ENCODE measurements around the gene SLC6A4. TPM values are rescaled to one million over a fixed set of nuclear protein-coding genes. Genes with fewer than 3 reads are reported as not detected.
"Not testable (repeated sequence)": the region's sequence is repeated elsewhere in the genome, so short reads cannot be mapped to it uniquely, and the experiment has no call there.

The SLC6A4 gene
- total RNA-seq, 1 donor from 2014 or later: not detected

DNA sequence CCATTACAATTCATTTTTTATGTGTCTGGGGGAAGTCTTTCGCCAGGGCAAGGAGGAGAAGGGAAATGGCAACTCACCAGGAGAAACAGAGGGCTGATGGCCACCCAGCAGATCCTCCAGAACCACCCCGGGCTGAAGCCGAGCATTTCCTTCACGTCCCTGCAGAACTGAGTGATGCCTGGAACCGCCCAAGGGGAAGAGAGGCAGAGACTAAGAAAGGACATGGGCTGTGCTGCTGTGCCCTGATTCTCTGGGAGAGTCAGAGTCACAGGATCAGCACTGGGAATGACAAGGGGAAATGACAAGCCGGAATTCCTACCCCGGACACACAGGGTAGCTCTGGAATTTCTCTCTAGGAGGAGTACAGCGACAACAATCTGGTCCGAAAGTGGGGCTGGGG lies 27.8 kb downstream of the SLC6A4 start:
- DNase-seq (ENCODE audit: low read depth): no peak
- TF ChIP-seq, protein P1, sequence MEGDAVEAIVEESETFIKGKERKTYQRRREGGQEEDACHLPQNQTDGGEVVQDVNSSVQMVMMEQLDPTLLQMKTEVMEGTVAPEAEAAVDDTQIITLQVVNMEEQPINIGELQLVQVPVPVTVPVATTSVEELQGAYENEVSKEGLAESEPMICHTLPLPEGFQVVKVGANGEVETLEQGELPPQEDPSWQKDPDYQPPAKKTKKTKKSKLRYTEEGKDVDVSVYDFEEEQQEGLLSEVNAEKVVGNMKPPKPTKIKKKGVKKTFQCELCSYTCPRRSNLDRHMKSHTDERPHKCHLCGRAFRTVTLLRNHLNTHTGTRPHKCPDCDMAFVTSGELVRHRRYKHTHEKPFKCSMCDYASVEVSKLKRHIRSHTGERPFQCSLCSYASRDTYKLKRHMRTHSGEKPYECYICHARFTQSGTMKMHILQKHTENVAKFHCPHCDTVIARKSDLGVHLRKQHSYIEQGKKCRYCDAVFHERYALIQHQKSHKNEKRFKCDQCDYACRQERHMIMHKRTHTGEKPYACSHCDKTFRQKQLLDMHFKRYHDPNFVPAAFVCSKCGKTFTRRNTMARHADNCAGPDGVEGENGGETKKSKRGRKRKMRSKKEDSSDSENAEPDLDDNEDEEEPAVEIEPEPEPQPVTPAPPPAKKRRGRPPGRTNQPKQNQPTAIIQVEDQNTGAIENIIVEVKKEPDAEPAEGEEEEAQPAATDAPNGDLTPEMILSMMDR (conservative IDR thresholded peaks at IDR 0.05; ENCODE audit: low read depth, low read length): no peak

DNA sequence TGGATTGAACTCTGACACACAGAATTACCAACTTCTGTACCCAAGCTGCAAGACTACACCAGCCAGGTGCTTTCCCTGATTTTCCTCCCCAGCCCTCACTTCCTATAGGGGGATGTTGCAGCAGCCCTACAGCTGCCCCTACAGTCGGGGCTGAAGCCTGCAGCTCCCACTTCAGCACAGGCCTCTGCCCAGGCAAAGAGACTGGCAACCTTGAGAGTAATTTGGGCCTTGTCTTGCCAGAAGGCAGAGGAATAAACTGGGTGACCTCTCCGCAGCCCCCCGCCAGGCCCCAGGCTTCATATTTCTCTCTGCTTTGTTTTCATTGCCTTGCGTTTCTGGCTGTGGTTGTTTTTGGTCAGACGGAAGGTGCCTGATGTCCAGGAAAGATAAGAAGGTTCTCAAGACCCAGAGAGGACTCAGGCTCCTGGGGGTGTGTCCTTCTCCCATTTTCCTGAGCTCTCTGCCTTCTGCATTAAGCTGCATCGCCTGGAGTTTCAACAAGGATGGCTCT lies 32.0 kb downstream of the SLC6A4 start:
- TF ChIP-seq, protein P1 (conservative IDR thresholded peaks at IDR 0.05; ENCODE audit: low read depth, low read length): no peak
- no peak overlapping the region for H3K4me3 ChIP-seq (ENCODE audit: low read depth, low read length)
- no peak for DNase-seq (ENCODE audit: low read depth)

More for the DNA sequence above, 27.8 kb downstream of the SLC6A4 start:
- no peak overlapping the region for H3K4me3 ChIP-seq (ENCODE audit: low read depth, low read length)

GRCh38 chr17:30200656-30201055 lies 34.8 kb downstream of the SLC6A4 start:
- H3K4me3 ChIP-seq (ENCODE audit: low read depth, low read length); DNase-seq (ENCODE audit: low read depth): not testable (repeated sequence)

- H3K4me3 ChIP-seq (ENCODE audit: low read depth, low read length): no peak overlapping the region
- TF ChIP-seq, protein P1 (conservative IDR thresholded peaks at IDR 0.05; ENCODE audit: low read depth, low read length): no peak
- no peak for DNase-seq (ENCODE audit: low read depth)
Measured at GRCh38 chr17:30200106-30200505, 35.4 kb downstream of the SLC6A4 start.

GRCh38 chr17:30199600-30199999 lies 35.9 kb downstream of the SLC6A4 start:
- no peak overlapping the region for H3K4me3 ChIP-seq (ENCODE audit: low read depth, low read length)
- DNase-seq (ENCODE audit: low read depth): no peak
- TF ChIP-seq, protein P1 (conservative IDR thresholded peaks at IDR 0.05; ENCODE audit: low read depth, low read length): no peak

- TF ChIP-seq, protein P1 (conservative IDR thresholded peaks at IDR 0.05; ENCODE audit: low read depth, low read length): no peak
- no peak overlapping the region for H3K4me3 ChIP-seq (ENCODE audit: low read depth, low read length)
- no peak for DNase-seq (ENCODE audit: low read depth)
Measured at GRCh38 chr17:30197416-30197815, 38.1 kb downstream of the SLC6A4 start.

GRCh38 chr17:30196504-30196903 lies 39.0 kb downstream of the SLC6A4 start:
- H3K4me3 ChIP-seq (ENCODE audit: low read depth, low read length): no peak overlapping the region
- DNase-seq (ENCODE audit: low read depth): no peak
- TF ChIP-seq, protein P1 (conservative IDR thresholded peaks at IDR 0.05; ENCODE audit: low read depth, low read length): no peak
